ENCODE results near the gene RGS10. TPM values are rescaled to one million over a fixed set of nuclear protein-coding genes. Genes with fewer than 3 reads are reported as not detected.
A peak's percentile ranks its signal among the peaks of the same experiment; 100 is the strongest.

Gene RGS10
- total and polyA plus RNA-seq, 2 of the 8 experiments (the other 6 are each of a cell fraction or from before 2014, with no cell fraction given): 5.5 to 13.1 TPM

DNA sequence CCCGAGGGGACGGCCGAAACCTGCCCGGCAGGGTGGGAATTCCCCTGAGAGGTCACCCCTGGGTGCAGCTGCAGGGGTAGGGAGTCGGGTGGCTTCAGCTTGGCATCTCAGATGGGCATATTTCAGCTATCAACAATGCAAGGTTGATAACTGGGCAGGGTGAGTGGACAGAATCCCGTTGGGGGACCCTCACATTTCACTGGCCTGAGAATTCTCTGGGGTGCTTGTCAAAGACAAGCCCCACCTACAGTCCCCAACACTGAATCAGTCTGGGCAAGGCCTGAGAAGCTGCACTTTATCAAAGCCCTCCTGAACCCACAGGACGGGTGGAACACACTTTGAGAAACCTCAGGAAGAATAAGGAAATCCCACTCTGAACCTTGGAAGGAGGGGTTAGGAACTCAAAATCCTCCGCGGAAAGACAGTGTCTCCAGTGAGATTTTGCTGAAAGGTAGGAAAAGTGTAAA is 3.1 kb downstream of the RGS10 start:
- ChIA-PET CTCF (ENCODE audit: partially characterized antibody) (interaction anchor here (0.7 to 1.4 kb wide), 3 partner anchors 11 to 233 kb away, joined by 3 to 4 read pairs (median 3); no protein-coding TSS in a partner anchor), POLR2A (ENCODE audit: partially characterized antibody) (no interaction called here)
- Histone ChIP-seq H4K91ac (replicated peaks; ENCODE audit: insufficient read length, low read length) (no peak overlapping the region), H4K20me1 (replicated peaks in 1 of 2; ENCODE audit: control insufficient read depth in 1 of 2, insufficient read depth in 2 of 2, low read length in 2 of 2) (peaks cover 0 to 7% of the 10 kb centered on the region in 2 experiments), H3K4ac (replicated peaks; ENCODE audit: insufficient read length, low read depth, low read length) (no peak overlapping the region), H3K14ac (ENCODE audit: insufficient read length) (no peak overlapping the region), H3K56ac (replicated peaks; ENCODE audit: insufficient read length, low read depth, low read length) (no peak overlapping the region), H3K9me3 (ENCODE audit: insufficient read depth in 2 of 2, low read depth in 1 of 2, low read length in 1 of 2) (no peaks in the 10 kb centered on the region), H2BK120ac (replicated peaks; ENCODE audit: low read depth, low read length) (no peak overlapping the region), H4K8ac (ENCODE audit: extremely low read depth, insufficient read depth, low read length) (no peak overlapping the region), H2AFZ (ENCODE audit: low read length) (no peak overlapping the region), H3K23me2 (ENCODE audit: low read depth, low read length) (peaks cover 19% of the 10 kb centered on the region), H2BK15ac (ENCODE audit: low read length) (no peak overlapping the region), H3K27ac (ENCODE audit: low read depth, low read length) (no peak overlapping the region), H2BK20ac (ENCODE audit: low read length) (no peak overlapping the region), H3K9ac (replicated peaks in 1 of 4; ENCODE audit: extremely low read depth in 1 of 4, low read depth in 3 of 4, low read length in 3 of 4) (no peak overlapping the region), H3K4me2 (ENCODE audit: insufficient read depth in 1 of 2, low read depth in 2 of 2, low read length in 2 of 2) (no peak overlapping the region), H3K36me3 (ENCODE audit: control insufficient read depth in 2 of 4, insufficient read depth in 4 of 4, low read length in 3 of 4) (no peaks in the 10 kb centered on the region; a peak in 1 of 8 replicates), H3K4me3 (ENCODE audit: extremely low read depth in 1 of 4, insufficient read depth in 2 of 4, low read depth in 3 of 4, low read length in 4 of 4) (no peak overlapping the region), H2AK5ac (ENCODE audit: low read depth, low read length) (no peak overlapping the region), H3K4me1 (replicated peaks in 1 of 4; ENCODE audit: control insufficient read depth in 3 of 4, insufficient read depth in 4 of 4, low read length in 3 of 4) (peaks cover 2 to 14% (median 8%) of the 10 kb centered on the region in 4 experiments; a peak in 6 of 7 replicates), H4K5ac (ENCODE audit: insufficient read length, low read depth, low read length) (no peak overlapping the region), H3K23ac (ENCODE audit: insufficient read length) (no peak overlapping the region), H3K27me3 (replicated peaks in 1 of 4; ENCODE audit: control insufficient read depth in 3 of 4, extremely low read depth in 1 of 4, insufficient read depth in 3 of 4, low read length in 3 of 4) (peaks cover 17 to 43% (median 28%) of the 10 kb centered on the region in 4 experiments), H2BK5ac (ENCODE audit: low read depth, low read length) (no peak overlapping the region), H2BK12ac (ENCODE audit: low read depth, low read length) (no peak overlapping the region), H3K79me1 (ENCODE audit: low read depth, low read length) (no peaks in the 10 kb centered on the region), H3K79me2 (ENCODE audit: control insufficient read depth in 1 of 2, insufficient read depth in 2 of 2, low read length in 2 of 2) (no peaks in the 10 kb centered on the region), H3K18ac (ENCODE audit: extremely low read depth, low read length) (no peak overlapping the region)
- no peak for FAIRE-seq
- TF ChIP-seq JUND (IDR thresholded peaks at IDR 0.05; ENCODE audit: low read length) (no peak), MAFK (IDR thresholded peaks at IDR 0.05; ENCODE audit: low read depth, low read length) (no peak), TBP (IDR thresholded peaks at IDR 0.05; ENCODE audit: low read depth, low read length) (no peak), SUZ12 (IDR thresholded peaks at IDR 0.05; ENCODE audit: low read length) (0 out of 2 replicates have a peak, but pooled peaks have one; percentile 19), USF2 (IDR thresholded peaks at IDR 0.05; ENCODE audit: low read length) (no peak)
- no peak for DNase-seq (ENCODE audit: low read depth in 1 of 2, low spot score in 2 of 2)
- WGBS, 2 experiments (ENCODE audit: extremely low coverage in 1 of 2, insufficient coverage in 1 of 2, insufficient read length in 1 of 2, insufficient replicate concordance in 2 of 2, low coverage in 1 of 2, low lambda C conversion rate in 2 of 2, missing lambda C conversion rate in 1 of 2): 74% methylated on average over 9 of the region's 9 CpGs; no CpG with 5 or more reads in 1 of the 2 experiments

All from H1 (cell line).